H9 (cell line): Measurements from ENCODE around the gene PIP5K1C. TPM values are rescaled to one million over a fixed set of nuclear protein-coding genes. Genes with fewer than 3 reads are reported as not detected.

Experiments
- DNase-seq: peaks from one replicate; pipeline ENCODE4 v3.0.0-alpha.2; 2017
- H2AFZ ChIP-seq: one replicate; pipeline ENCODE4 v1.6.1; 2013; ENCODE audit warnings: mild to moderate bottlenecking, low read length, control low read depth, moderate library complexity
- H2AK5ac ChIP-seq: 2 replicates; pipeline ENCODE4 v1.6.1; 2013; ENCODE audit warnings: low read length, control low read depth, mixed read lengths; ENCODE audit not compliant: insufficient read length
- H2BK120ac ChIP-seq: one replicate; pipeline ENCODE4 v1.6.1; 2013; ENCODE audit warnings: low read depth, mild to moderate bottlenecking, low read length, control low read depth, inconsistent platforms; ENCODE audit not compliant: poor library complexity, severe bottlenecking
- H2BK12ac ChIP-seq: 2 replicates; pipeline ENCODE4 v1.6.1; 2013; ENCODE audit warnings: low read length, control low read depth, mixed read lengths, low read depth; ENCODE audit not compliant: insufficient read length
- H2BK15ac ChIP-seq: 2 replicates; pipeline ENCODE4 v1.6.1; 2013; ENCODE audit warnings: low read depth, low read length, control low read depth
- H2BK20ac ChIP-seq: one replicate; pipeline ENCODE4 v1.6.1; 2013; ENCODE audit warnings: low read depth, mild to moderate bottlenecking, low read length, control low read depth, inconsistent platforms; ENCODE audit not compliant: poor library complexity, severe bottlenecking
- H2BK5ac ChIP-seq: 2 replicates; pipeline ENCODE4 v1.6.1; 2013; ENCODE audit warnings: low read length, control low read depth, mixed read lengths; ENCODE audit not compliant: insufficient read length
- H3K14ac ChIP-seq: 2 replicates; pipeline ENCODE4 v1.6.1; 2013; ENCODE audit warnings: low read length, control low read depth; ENCODE audit not compliant: insufficient read depth
- H3K18ac ChIP-seq: 2 replicates; pipeline ENCODE4 v1.6.1; 2013; ENCODE audit warnings: low read depth, mild to moderate bottlenecking, mixed read lengths, low read length, control low read depth; ENCODE audit not compliant: insufficient read length
- H3K23ac ChIP-seq: 2 replicates; pipeline ENCODE4 v1.6.1; 2013; ENCODE audit warnings: low read length, control low read depth, mixed read lengths, low read depth; ENCODE audit not compliant: insufficient read length
- H3K23me2 ChIP-seq: 2 replicates; pipeline ENCODE4 v1.6.1; 2013; ENCODE audit warnings: low read depth, mild to moderate bottlenecking, mixed read lengths, low read length, control low read depth; ENCODE audit not compliant: insufficient read length, poor library complexity, severe bottlenecking
- H3K27ac ChIP-seq: 2 replicates; pipeline ENCODE4 v1.5.1; 2013; ENCODE audit warnings: low read length, control low read depth, mixed read lengths, low read depth; ENCODE audit not compliant: insufficient read length
- H3K27me3 ChIP-seq: 2 replicates; pipeline ENCODE4 v1.6.1; 2013; ENCODE audit warnings: low read length, control low read depth, inconsistent platforms; ENCODE audit not compliant: insufficient read depth
- H3K4ac ChIP-seq: 2 replicates; pipeline ENCODE4 v1.6.1; 2013; ENCODE audit warnings: low read depth, mild to moderate bottlenecking, control low read depth, inconsistent platforms, low read length, moderate library complexity
- H3K4me1 ChIP-seq: 2 replicates; pipeline ENCODE4 v1.6.1; 2013; ENCODE audit warnings: low read length, control low read depth, inconsistent platforms; ENCODE audit not compliant: insufficient read depth
- H3K4me2 ChIP-seq: 2 replicates; pipeline ENCODE4 v1.6.1; 2013; ENCODE audit warnings: low read length, control low read depth, mixed read lengths; ENCODE audit not compliant: insufficient read length, insufficient read depth
- H3K56ac ChIP-seq: 2 replicates; pipeline ENCODE4 v1.6.1; 2013; ENCODE audit warnings: low read depth, mild to moderate bottlenecking, mixed read lengths, low read length, control low read depth; ENCODE audit not compliant: insufficient read length
- H3K79me1 ChIP-seq: 2 replicates; pipeline ENCODE4 v1.6.1; 2013; ENCODE audit warnings: low read depth, mild to moderate bottlenecking, moderate library complexity, low read length, control low read depth, inconsistent platforms; ENCODE audit not compliant: insufficient read depth, poor library complexity, severe bottlenecking
- H3K79me2 ChIP-seq: 2 replicates; pipeline ENCODE4 v1.6.1; 2013; ENCODE audit warnings: low read length, control low read depth, inconsistent platforms; ENCODE audit not compliant: insufficient read depth
- H3K9ac ChIP-seq: 2 replicates; pipeline ENCODE4 v1.6.1; 2013; ENCODE audit warnings: low read length, control low read depth, mixed read lengths; ENCODE audit not compliant: insufficient read length; ENCODE audit errors: extremely low read depth
- H3K9me3 ChIP-seq: one replicate; pipeline ENCODE4 v1.6.1; 2013; ENCODE audit warnings: low read depth, low read length, inconsistent platforms; ENCODE audit not compliant: control insufficient read depth
- H3T11ph ChIP-seq: one replicate; pipeline ENCODE4 v1.6.1; 2013; ENCODE audit warnings: mild to moderate bottlenecking, low read length, control low read depth, inconsistent platforms
- H4K20me1 ChIP-seq: one replicate; pipeline ENCODE4 v1.6.1; 2013; ENCODE audit not compliant: control insufficient read depth, insufficient read length, insufficient read depth
- H4K5ac ChIP-seq: 2 replicates; pipeline ENCODE4 v1.6.1; 2013; ENCODE audit warnings: low read depth, mild to moderate bottlenecking, mixed read lengths, low read length, control low read depth; ENCODE audit not compliant: insufficient read length
- H4K8ac ChIP-seq: replicated peaks from 2 replicates; pipeline ENCODE4 v1.6.1; 2013; ENCODE audit warnings: low read length, control low read depth, mixed read lengths, low read depth; ENCODE audit not compliant: insufficient read length
- H4K91ac ChIP-seq: 2 replicates; pipeline ENCODE4 v1.6.1; 2013; ENCODE audit warnings: low read depth, mild to moderate bottlenecking, moderate library complexity, mixed read lengths, low read length, control low read depth; ENCODE audit not compliant: insufficient read length
- H3K27ac Mint-ChIP-seq, 3 experiments: 2 replicates in 2 of 3; 3 replicates in 1 of 3; pipeline ENCODE4 v1.8.0; 2020 to 2021; ENCODE audit warnings: mixed read lengths in 3 of 3, mild to moderate bottlenecking in 1 of 3, moderate library complexity in 1 of 3
- H3K27me3 Mint-ChIP-seq: 2 replicates; pipeline ENCODE4 v1.8.0; 2021; ENCODE audit warnings: low read depth, mild to moderate bottlenecking, moderate library complexity, mixed read lengths
- H3K36me3 Mint-ChIP-seq, 3 experiments: 2 replicates in 2 of 3; 3 replicates in 1 of 3; pipeline ENCODE4 v1.8.0; 2020 to 2021; ENCODE audit warnings: low read depth in 3 of 3, mixed read lengths in 3 of 3; ENCODE audit not compliant: insufficient read depth in 1 of 3
- H3K4me1 Mint-ChIP-seq, 2 experiments: 2 replicates each; pipeline ENCODE4 v1.8.0; 2020; ENCODE audit warnings: mixed read lengths in 2 of 2
- H3K4me3 Mint-ChIP-seq, 2 experiments: 2 replicates in 1 of 2; 3 replicates in 1 of 2; pipeline ENCODE4 v1.8.0; 2020 to 2021; ENCODE audit warnings: mild to moderate bottlenecking in 2 of 2, mixed read lengths in 2 of 2, moderate library complexity in 1 of 2
- H3K9me3 Mint-ChIP-seq, 2 experiments: 2 replicates in 1 of 2; 3 replicates in 1 of 2; pipeline ENCODE4 v1.8.0; 2020; ENCODE audit warnings: mild to moderate bottlenecking in 2 of 2, mixed read lengths in 2 of 2, moderate library complexity in 1 of 2
- WGBS: extraction: QIAGEN DNeasy Blood & Tissue Kit; methylation state at CpG from one replicate; pipeline ENCODE4 v1.1.7; 2013; ENCODE audit warnings: missing lambda C conversion rate, low lambda C conversion rate, mixed read lengths; ENCODE audit not compliant: insufficient read length; ENCODE audit errors: extremely low coverage; 5-methylcytosine and 5-hydroxymethylcytosine counted together
- total RNA-seq: library from RNA; stranded (reverse); gene quantifications from 2 replicates; pipeline ENCODE4 v1.2.1, GENCODE V29; 2021
- TF ChIP-seq, protein P1 (sequence below): fragments of 200-600 bp; sonication (generic); conservative IDR thresholded peaks from 3 replicates; pipeline ENCODE4 v1.8.0; 2021; ENCODE audit warnings: antibody characterized with exemption, mild to moderate bottlenecking

Gene PIP5K1C
- total RNA-seq, 1 experiment from 2014 or later: 41.7 TPM

DNA sequence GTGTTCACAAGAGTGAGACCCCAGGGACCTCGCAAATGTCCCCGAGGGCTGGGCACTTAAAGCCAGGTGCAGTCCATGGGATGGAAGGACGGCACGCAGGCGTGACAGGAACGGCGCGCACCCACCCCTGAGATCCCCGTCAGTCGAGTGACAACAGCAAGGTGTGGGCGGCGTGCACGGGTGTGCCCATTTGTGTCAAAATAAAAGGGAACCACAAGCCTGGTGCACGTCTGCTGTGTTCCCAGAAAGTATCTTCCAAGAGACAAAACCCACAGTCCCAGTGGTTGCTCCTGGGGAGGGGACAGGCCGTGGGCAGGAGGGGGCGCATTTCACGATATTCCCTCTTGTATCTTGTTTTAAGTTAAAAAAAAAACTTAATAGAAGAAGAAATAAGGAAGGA lies 58.0 kb downstream of the PIP5K1C start:
- Mint-ChIP-seq H3K36me3 (peaks cover 10 to 32% (median 30%) of the 10 kb centered on the region in 3 experiments; a peak in 6 of 7 replicates), H3K9me3 (no peaks in the 10 kb centered on the region), H3K27ac (no peak overlapping the region), H3K27me3 (no peaks in the 10 kb centered on the region), H3K4me3 (no peak overlapping the region; a peak in 1 of 5 replicates), H3K4me1 (no peaks in the 10 kb centered on the region)
- Histone ChIP-seq H3K4ac (no peak overlapping the region), H2AK5ac (no peak overlapping the region), H4K8ac (no peak overlapping the region), H3K79me1 (no peaks in the 10 kb centered on the region), H3K14ac (no peak overlapping the region), H2BK120ac (no peak overlapping the region), H3K4me1 (no peaks in the 10 kb centered on the region), H3K9ac (no peak overlapping the region), H3K23me2 (no peaks in the 10 kb centered on the region), H2BK5ac (no peak overlapping the region), H3K27me3 (no peaks in the 10 kb centered on the region), H4K5ac (no peak overlapping the region), H3K9me3 (no peaks in the 10 kb centered on the region), H3K79me2 (no peaks in the 10 kb centered on the region), H4K20me1 (no peaks in the 10 kb centered on the region), H3K4me2 (no peak overlapping the region), H3K27ac (no peak overlapping the region), H2BK15ac (no peak overlapping the region), H2AFZ (no peak overlapping the region), H3K56ac (no peak overlapping the region), H3K23ac (no peak overlapping the region), H4K91ac (no peak overlapping the region), H3K18ac (no peak overlapping the region), H2BK20ac (no peak overlapping the region), H3T11ph (no peak overlapping the region), H2BK12ac (no peak overlapping the region)
- TF ChIP-seq, protein P1, sequence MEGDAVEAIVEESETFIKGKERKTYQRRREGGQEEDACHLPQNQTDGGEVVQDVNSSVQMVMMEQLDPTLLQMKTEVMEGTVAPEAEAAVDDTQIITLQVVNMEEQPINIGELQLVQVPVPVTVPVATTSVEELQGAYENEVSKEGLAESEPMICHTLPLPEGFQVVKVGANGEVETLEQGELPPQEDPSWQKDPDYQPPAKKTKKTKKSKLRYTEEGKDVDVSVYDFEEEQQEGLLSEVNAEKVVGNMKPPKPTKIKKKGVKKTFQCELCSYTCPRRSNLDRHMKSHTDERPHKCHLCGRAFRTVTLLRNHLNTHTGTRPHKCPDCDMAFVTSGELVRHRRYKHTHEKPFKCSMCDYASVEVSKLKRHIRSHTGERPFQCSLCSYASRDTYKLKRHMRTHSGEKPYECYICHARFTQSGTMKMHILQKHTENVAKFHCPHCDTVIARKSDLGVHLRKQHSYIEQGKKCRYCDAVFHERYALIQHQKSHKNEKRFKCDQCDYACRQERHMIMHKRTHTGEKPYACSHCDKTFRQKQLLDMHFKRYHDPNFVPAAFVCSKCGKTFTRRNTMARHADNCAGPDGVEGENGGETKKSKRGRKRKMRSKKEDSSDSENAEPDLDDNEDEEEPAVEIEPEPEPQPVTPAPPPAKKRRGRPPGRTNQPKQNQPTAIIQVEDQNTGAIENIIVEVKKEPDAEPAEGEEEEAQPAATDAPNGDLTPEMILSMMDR: no peak
- WGBS: no CpG with 5 or more reads among the region's 17 CpGs
- no peak for DNase-seq
